GM19099 (cell line): ENCODE results near the gene CCSER1.

Experiments used
- POLR2A ChIP-seq: IDR thresholded peaks from 3 replicates; pipeline ENCODE4 v1.6.1; 2011; ENCODE audit warnings: low read depth; ENCODE audit not compliant: insufficient read length; ENCODE audit errors: extremely low read depth

Gene CCSER1

DNA sequence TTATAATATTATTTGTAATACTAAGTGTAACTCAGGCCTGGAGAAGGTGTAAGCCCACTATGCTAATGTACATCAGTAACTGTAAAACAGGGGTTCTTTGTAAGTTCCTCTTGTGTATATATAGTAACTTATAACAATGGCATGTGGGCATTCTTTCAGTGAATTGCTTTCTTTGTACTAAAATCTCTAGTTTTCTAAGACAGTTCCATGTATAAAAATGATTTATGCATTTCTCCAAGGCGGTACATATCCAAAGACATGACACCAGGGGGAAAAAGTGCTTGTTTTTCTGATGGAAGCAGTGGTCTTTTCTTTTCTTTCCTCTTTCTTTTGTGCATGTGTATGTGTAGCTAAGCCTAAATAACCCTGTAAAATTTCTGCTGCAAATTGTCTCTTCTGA, 1474.2 kb downstream of the CCSER1 start:
- no peak for TF ChIP-seq POLR2A

GRCh38 chr4:91611782-91612181, 1484.6 kb downstream of the CCSER1 start:
- no peak for TF ChIP-seq POLR2A

GRCh38 chr4:91620952-91621351, 1493.8 kb downstream of the CCSER1 start:
- no peak for TF ChIP-seq POLR2A

GRCh38 chr4:91621446-91621845, 1494.3 kb downstream of the CCSER1 start:
- TF ChIP-seq POLR2A = no peak

- TF ChIP-seq POLR2A = no peak
Measured at GRCh38 chr4:91622925-91623602, 1495.9 kb downstream of the CCSER1 start.

- TF ChIP-seq POLR2A = no peak
Measured at GRCh38 chr4:91630054-91630453, 1502.9 kb downstream of the CCSER1 start.

DNA sequence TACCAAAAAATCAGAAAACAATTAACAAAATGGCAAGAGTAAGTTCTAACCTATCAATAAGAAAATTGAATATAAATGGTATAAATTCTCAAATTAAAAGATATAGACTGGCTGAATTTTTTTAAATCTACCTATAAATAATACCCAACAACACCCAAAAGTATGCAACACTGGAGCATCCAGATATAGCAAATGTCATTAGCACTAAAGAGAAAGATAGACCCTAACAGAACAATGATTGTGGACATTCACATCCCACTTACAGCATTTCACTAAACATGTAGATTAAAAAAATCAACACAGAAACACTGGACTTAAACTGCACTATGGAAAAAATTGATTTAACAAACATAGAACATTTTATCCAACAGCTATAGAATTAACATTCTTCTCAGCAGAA, 1503.6 kb downstream of the CCSER1 start:
- no peak for TF ChIP-seq POLR2A

- TF ChIP-seq POLR2A = no peak
Measured at GRCh38 chr4:91631335-91631734, 1504.1 kb downstream of the CCSER1 start.

DNA sequence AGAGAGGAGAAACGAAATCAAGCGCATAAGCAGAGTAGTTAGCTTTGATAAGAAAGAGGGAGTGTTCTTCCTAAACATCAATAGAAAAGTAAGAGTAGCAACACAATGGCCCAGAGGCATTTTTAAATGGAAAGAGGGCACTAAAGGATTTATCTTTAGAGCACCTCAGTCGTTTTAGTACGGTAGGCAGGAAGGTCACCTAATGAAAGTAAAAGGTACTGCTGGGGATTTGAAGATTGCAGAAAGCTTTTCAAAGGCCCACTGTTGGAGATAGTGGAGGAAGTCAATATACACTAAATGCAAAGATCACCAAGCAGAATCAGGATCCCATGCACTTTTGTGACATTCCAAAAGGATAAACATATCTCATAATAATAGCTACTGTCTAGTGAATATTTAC, 1508.9 kb downstream of the CCSER1 start:
- TF ChIP-seq POLR2A = no peak
